Right lobe of liver (tissue), 6 donors: ENCODE data around the gene KRT76. TPM values are rescaled to one million over a fixed set of nuclear protein-coding genes. Genes with fewer than 3 reads are reported as not detected.

ENCODE experiments used
- ATAC-seq, 4 donors: fragments of 200-7000 bp; cut with Tn5 transposase; one replicate each; pipeline ENCODE4 v1.9.1; 2020; ENCODE audit warnings: mild to moderate bottlenecking in 4 of 4, moderate library complexity in 4 of 4
- DNase-seq, 3 donors: peaks; one replicate each; pipeline ENCODE4 v3.0.0-alpha.2; 2020
- H3K27ac ChIP-seq, 3 donors: fragments of 200-600 bp; one replicate each; pipeline ENCODE4 v1.8.0; 2022
- H3K27me3 ChIP-seq, 2 donors: fragments of 200-600 bp; one replicate each; pipeline ENCODE4 v1.8.0; 2022
- H3K36me3 ChIP-seq, 4 donors: fragments of 200-600 bp; sonication (generic) in 1 of 4; one replicate each; pipeline versions ENCODE4 v1.5.1 to v1.8.0; 2017 to 2022; ENCODE audit warnings: control low read depth in 1 of 4
- H3K4me1 ChIP-seq, 4 donors: fragments of 200-600 bp; sonication (generic) in 1 of 4; one replicate each; pipeline versions ENCODE4 v1.5.1 to v1.8.0; 2017 to 2022; ENCODE audit warnings: control low read depth in 1 of 4
- H3K4me3 ChIP-seq, 3 donors: fragments of 200-600 bp; one replicate each; pipeline ENCODE4 v1.8.0; 2022
- H3K9me3 ChIP-seq, 4 donors: fragments of 200-600 bp; sonication (generic) in 1 of 4; one replicate each; pipeline versions ENCODE4 v1.5.1 to v1.8.0; 2017 to 2022; ENCODE audit warnings: control low read depth in 1 of 4
- CTCF ChIP-seq, 4 donors: fragments of 200-600 bp in 3 of 4; fragments of 450-650 bp in 1 of 4; IDR thresholded peaks; one replicate each; pipeline versions ENCODE4 v1.5.1 to v1.8.0; 2016 to 2022; ENCODE audit warnings: antibody characterized with exemption in 4 of 4, mild to moderate bottlenecking in 2 of 4
- POLR2A ChIP-seq: fragments of 450-650 bp; IDR thresholded peaks from one replicate; pipeline ENCODE4 v1.6.1; 2017; ENCODE audit warnings: antibody characterized with exemption, mild to moderate bottlenecking
- WGBS: methylation state at CpG from one replicate; pipeline ENCODE4 v1.1.6; 2018; ENCODE audit warnings: low coverage, low lambda C conversion rate; ENCODE audit not compliant: insufficient coverage; ENCODE audit errors: missing lambda C conversion rate; 5-methylcytosine and 5-hydroxymethylcytosine counted together
- intact Hi-C, 2 donors: fragments of 100-400 bp; cut with DNase I; formaldehyde crosslinking; loops; one replicate each; pipeline versions ENCODE4 v1.11.2 to v1.14.1; 2022
- total RNA-seq, 6 experiments: library from RNA; depleted of rRNA in 2 of 6; stranded (reverse); fragments of >200 nt in 2 of 6; fragmentation: NEBNext Ultra II Directional in 3 of 6; extraction: Animal tissue kit (Norgen Biotek cat#: 25700) in 3 of 6; gene quantifications; one replicate each; pipeline versions ENCODE4 v1.1.0 to v1.2.4, GENCODE V29; 2016 to 2023
- donor health status: DM: no; HTN: yes; CAD: no.
- donor health status: DM: no; HTN: no; CAD: no.
- donor health status: DM: no; HTN: no; CAD: no.
- donor health status: DM: no; HTN: yes; CAD: no.
- donor health status: DM: no; HTN: yes; CAD: no.

Gene KRT76
- total RNA-seq, 6 experiments from 2014 or later: not detected

- Histone ChIP-seq H3K27ac (no peak overlapping the region), H3K27me3 (no peaks in the 10 kb centered on the region), H3K36me3 (no peaks in the 10 kb centered on the region), H3K4me3 (no peak overlapping the region), H3K4me1 (no peaks in the 10 kb centered on the region), H3K9me3 (no peaks in the 10 kb centered on the region)
- 50% methylated on average over 1 of the region's 3 CpGs for WGBS
- no peak for TF ChIP-seq CTCF (IDR thresholded peaks at IDR 0.05)
- TF ChIP-seq POLR2A: no peak
- no peak for ATAC-seq
- DNase-seq: no peak
- intact Hi-C loops: no loop called here
Measured at GRCh38 chr12:52749827-52750226, 27.3 kb downstream of the KRT76 start.

GRCh38 chr12:52748578-52748977 lies 28.6 kb downstream of the KRT76 start:
- TF ChIP-seq CTCF (IDR thresholded peaks at IDR 0.05): no peak
- no peak for TF ChIP-seq POLR2A
- no peak overlapping the region for H3K27ac ChIP-seq
- H3K36me3 ChIP-seq: no peaks in the 10 kb centered on the region
- ATAC-seq: no peak
- intact Hi-C loops: no loop called here
- no peaks in the 10 kb centered on the region for H3K4me1 ChIP-seq
- no peak overlapping the region for H3K4me3 ChIP-seq
- no peaks in the 10 kb centered on the region for H3K9me3 ChIP-seq
- H3K27me3 ChIP-seq: no peaks in the 10 kb centered on the region
- DNase-seq: no peak
- 47% methylated on average over 13 of the region's 14 CpGs for WGBS

GRCh38 chr12:52745554-52745953 lies 31.6 kb downstream of the KRT76 start:
- no peak overlapping the region for H3K4me3 ChIP-seq
- H3K36me3 ChIP-seq: no peaks in the 10 kb centered on the region
- H3K27ac ChIP-seq: no peak overlapping the region
- no peak for ATAC-seq
- TF ChIP-seq POLR2A: no peak
- TF ChIP-seq CTCF (IDR thresholded peaks at IDR 0.05): no peak
- no peaks in the 10 kb centered on the region for H3K27me3 ChIP-seq
- intact Hi-C loops: no loop called here
- H3K4me1 ChIP-seq: no peaks in the 10 kb centered on the region
- 37% methylated on average over 4 of the region's 5 CpGs for WGBS
- DNase-seq: no peak
- no peaks in the 10 kb centered on the region for H3K9me3 ChIP-seq

GRCh38 chr12:52744493-52745156 lies 32.5 kb downstream of the KRT76 start:
- WGBS: no CpG with 5 or more reads among the region's 1 CpG
- DNase-seq: no peak
- H3K27ac ChIP-seq: no peak overlapping the region
- no peaks in the 10 kb centered on the region for H3K36me3 ChIP-seq
- ATAC-seq: no peak
- intact Hi-C loops: no loop called here
- H3K9me3 ChIP-seq: no peaks in the 10 kb centered on the region
- no peak for TF ChIP-seq CTCF (IDR thresholded peaks at IDR 0.05)
- TF ChIP-seq POLR2A: no peak
- no peaks in the 10 kb centered on the region for H3K4me1 ChIP-seq
- no peak overlapping the region for H3K4me3 ChIP-seq
- H3K27me3 ChIP-seq: no peaks in the 10 kb centered on the region
